Measurements from ENCODE around the gene TMEM184A. TPM values are rescaled to one million over a fixed set of nuclear protein-coding genes. Genes with fewer than 3 reads are reported as not detected.

Gene TMEM184A
- total RNA-seq = under 0.01 and 0.09 TPM in 2 replicates

DNA sequence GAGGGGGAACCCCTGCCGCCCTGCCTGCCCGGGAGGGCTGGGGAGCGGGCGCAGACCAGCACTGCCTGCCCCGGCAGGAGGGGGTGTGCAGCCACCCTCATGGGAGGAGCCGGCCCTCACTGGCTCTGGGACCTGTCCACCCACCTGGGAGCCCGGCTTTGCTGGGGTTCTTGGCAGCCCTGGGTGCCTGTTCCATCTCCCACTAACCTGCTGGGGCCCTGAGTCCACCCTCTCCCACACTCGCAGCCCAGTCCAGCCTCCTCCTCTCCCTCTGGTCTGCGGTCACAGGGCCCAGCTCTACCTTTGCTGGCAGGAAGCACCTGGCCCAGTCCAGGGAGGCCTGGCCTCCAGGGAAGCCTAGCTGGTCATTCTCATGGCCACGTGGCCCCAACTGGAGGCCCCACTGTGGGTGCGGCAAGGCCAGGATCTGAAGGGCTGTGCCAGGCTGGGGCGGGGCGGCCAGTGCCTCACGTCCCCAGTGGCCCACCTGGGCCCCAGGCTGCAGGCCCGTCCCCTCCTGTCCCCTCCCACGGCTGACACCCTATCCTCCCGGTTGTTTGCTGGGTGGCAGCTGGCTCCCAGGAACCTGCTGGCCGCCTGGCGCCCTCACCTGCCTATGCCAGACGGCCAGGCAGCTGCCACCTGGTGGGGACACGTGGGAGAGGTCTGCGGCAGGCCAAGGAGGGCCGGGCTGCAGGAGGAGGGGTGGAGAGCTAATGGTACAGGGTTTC, at the start of gene TMEM184A:
TSS of gene TMEM184A (minus strand) at position 393 of the 731 bp plus-strand sequence. CDS start 721 bp downstream, outside the sequence.

DNA sequence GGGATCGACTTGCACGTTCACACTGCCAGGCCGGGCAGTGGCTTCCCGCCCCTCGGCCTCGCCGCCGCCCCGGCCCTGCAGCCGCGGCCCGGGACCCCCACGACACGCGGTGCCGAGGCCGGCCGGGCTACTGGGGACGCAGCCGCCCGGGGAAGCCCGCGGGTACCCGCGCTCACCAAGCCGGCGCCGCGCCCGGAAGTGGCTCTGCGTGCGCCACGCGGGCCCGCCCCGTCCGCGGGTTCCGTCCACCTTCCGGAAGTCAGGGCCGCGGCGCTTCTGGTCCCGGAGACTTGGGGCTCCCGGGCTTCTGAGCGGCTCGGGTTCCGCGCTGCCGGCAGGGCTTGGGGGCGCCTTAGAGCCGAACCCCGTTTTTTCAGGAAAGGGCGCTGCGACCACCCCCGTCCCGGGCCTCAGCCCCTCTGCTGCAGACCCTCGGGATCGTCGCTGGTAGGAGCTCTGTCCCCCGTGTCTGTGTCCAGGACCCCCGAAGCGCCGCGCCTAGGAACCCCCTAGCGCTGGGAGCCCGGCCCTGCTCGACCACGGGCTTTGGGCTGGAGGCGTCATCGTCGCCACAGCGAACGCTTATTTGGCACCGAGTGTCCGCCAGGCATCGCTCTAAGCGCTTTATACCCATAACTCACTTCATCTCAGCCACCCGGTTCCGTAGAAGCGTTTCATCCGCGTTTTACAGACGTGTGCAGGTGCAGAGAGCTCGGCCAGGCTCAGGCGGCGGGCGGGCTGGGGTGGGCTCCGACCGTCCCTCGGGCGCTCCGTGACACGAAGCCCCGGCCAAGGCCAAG, 14.0 kb upstream of the TMEM184A start, which contains the start of gene PSMG3:
TSS of gene PSMG3 (minus strand) at position 200 of the 800 bp plus-strand sequence. CDS start 693 bp downstream, outside the sequence.

DNA sequence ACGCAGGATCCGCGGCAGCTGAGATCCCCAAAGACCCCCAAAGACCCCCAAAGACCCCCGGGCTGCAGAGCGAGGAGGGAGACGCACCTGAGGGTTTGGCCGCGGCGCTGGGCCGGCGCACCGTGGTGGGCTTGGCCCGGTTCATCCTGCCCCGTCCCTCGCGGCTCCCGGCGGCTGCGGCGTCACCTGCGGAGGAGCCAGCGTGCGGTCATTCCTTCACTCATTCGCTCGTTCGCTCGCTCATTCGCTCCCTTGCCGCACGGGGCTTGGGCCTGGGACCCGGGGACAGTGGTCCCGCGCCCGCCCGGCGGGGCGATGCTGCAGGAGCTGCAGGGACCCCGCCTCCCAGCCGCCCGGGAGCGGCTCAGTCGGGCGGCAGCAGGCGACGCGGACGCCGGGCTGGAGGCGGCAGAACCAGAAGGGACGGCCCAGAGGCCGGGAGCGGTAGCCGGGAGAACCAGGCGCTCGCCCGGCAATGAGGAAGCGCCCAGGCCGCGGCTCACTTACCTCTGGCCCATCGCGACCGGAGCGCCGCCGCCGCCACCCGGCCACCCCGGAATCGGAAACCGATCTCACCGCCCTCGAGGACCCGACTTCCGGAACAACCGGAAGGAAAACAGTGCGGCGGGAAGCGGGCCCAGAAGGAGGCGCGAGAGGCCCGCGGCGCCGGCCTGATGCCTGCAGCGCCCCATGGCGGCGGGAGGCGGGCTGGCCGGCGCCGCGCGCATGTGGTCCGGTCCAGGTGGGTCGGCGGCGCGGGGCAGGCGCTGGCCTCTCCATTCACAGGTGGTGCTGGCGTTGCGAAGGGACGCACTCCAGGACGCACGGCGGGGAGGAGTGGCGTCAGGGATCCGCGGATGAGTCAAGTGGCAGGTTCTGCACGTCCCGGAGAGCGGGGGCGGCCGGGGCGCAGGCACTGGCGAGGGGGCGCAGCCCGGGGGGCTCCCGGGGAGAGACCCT, 51.9 kb downstream of the TMEM184A start, which contains the start of gene INTS1:
TSS of gene INTS1 (minus strand) at position 574 of the 960 bp plus-strand sequence. CDS start at position 145, 429 bp downstream.

Other genes with a start within 250 kb of the TMEM184A start
- gene MICALL2, start 96.7 kb downstream of the TMEM184A start, total RNA-seq = 17.2 and 18.1 TPM in 2 replicates
- 28.2 and 28.5 TPM in 2 replicates for gene INTS1, start 51.8 kb downstream of the TMEM184A start, total RNA-seq
- 11.2 and 12.5 TPM in 2 replicates for gene MAFK, start 25.5 kb downstream of the TMEM184A start, total RNA-seq
- 22.7 and 23.6 TPM in 2 replicates for gene PSMG3, start 13.8 kb upstream of the TMEM184A start, total RNA-seq
- gene ELFN1, start 114.1 kb upstream of the TMEM184A start, total RNA-seq = 1.5 and 3.0 TPM in 2 replicates

Data from bronchial smooth muscle cell (primary cell).